HK-2 (cell line): Measurements from ENCODE around the gene GABARAPL1.
A peak's percentile ranks its signal among the peaks of the same experiment; 100 is the strongest.
"Not testable (repeated sequence)": the region's sequence is repeated elsewhere in the genome, so short reads cannot be mapped to it uniquely, and the experiment has no call there.

Source experiments
- DNase-seq: peaks from one replicate; pipeline ENCODE4 v3.0.0-alpha.2; 2018; ENCODE audit not compliant: unreplicated experiment

Gene GABARAPL1

DNA sequence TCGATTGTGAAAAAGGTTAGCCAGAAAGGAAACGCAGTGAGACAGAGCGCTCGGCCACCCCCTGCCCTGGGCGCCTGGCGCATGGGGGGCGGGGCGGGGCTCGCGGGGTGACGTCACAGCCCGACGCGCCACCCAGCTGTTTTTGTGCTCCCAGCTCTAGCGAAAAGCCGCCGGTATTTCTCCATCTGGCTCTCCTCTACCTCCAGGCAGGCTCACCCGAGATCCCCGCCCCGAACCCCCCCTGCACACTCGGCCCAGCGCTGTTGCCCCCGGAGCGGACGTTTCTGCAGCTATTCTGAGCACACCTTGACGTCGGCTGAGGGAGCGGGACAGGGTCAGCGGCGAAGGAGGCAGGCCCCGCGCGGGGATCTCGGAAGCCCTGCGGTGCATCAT, at the start of gene GABARAPL1:
TSS of gene GABARAPL1 (plus strand) at position 139 of the 393 bp plus-strand sequence. CDS start at position 392, 253 bp downstream.
- DNase-seq = peak; percentile 78

DNA sequence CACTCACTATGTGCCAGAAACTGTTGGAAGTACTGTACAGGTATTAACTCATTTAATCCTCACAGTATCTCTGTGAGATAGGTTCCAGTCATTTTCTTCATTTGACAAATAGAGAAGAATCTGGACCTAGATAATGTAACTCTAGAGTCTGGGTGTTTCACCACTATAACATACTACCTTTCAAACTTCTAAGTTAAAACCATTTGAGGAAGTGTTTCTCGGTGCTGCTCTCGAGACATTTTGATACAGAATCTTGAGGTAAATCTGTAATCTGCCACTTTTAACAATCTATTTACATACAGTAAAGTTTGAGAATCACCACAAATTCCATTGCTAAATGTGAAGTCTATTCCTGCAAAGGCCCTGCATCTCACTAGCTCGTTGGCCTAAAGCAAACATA, 49.6 kb upstream of the GABARAPL1 start:
- no peak for DNase-seq

DNA sequence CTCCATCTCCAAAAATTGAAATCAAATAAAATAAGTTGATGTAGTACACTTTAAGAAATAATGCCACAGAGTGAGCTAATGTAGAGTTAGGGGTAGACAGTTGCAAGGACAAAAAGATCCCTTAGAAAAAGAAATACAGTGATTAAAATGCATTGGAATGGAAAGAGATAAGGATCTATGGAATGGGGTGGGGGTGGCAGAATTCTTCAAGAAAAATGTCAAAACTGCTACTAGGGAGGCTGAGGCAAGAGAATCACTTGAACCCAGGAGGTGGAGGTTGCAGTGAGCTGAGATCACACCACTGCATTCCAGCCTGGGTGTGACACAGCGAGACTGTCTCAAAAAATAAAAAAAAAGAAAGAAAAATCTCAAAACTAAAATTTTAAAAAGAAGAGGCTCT, 47.3 kb upstream of the GABARAPL1 start:
- DNase-seq = no peak

DNA sequence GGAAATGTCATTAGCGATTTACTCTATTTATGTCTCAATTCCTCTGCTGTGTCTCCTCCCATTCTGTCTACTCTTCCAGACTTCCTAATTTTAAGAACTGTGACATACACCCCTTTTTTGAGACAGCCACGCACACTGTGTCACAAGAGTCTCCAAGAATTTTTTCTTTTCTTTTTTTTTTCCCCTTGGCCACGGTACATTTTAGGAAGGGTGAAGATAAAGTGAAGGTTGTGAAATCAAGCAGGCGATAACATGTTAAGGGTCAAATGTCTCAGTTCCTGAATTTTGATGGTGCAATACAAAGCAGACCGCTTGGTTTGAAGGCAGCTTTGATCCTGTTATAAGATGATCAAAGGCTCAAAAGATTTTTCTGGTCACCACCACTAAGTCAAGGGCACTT, 45.1 kb upstream of the GABARAPL1 start:
- DNase-seq = no peak

DNA sequence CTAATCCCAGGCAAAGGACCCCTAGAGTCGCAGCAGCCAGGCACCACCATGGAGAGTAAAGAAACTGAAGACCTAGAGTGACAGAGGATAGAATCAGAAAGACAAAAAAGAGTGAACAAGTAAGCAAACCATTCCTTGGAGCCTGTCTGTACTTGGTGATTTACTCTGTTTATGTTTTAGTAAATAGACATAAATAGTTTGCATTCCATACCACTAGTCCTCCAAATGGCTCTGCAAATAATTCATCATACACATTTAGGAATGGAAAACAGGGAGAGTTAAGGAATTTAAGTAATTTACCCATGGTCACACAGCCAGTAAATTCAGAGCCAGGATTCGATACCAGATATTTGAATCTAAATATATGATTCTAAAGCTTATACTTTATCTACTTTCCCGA, 43.6 kb upstream of the GABARAPL1 start:
- no peak for DNase-seq

DNA sequence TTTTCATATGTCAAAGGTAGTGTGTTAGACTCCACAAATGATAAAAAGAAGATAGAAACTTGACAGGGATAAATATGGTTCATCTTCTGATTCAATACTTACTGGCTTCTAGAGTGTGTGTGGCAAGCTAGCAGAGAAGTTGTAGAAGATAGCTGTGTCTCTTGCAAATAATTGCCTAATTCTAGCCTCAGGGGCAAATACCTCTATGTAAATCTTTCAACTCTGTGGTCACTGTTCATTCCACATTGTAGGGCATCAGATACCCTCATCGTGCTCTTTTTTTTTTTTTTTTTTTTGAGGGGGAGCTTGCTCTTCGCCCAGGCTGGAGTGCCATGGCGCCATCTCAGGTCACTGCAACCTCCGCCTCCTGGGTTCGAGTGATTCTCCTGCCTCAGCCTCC, 42.5 kb upstream of the GABARAPL1 start:
- DNase-seq = no peak

DNA sequence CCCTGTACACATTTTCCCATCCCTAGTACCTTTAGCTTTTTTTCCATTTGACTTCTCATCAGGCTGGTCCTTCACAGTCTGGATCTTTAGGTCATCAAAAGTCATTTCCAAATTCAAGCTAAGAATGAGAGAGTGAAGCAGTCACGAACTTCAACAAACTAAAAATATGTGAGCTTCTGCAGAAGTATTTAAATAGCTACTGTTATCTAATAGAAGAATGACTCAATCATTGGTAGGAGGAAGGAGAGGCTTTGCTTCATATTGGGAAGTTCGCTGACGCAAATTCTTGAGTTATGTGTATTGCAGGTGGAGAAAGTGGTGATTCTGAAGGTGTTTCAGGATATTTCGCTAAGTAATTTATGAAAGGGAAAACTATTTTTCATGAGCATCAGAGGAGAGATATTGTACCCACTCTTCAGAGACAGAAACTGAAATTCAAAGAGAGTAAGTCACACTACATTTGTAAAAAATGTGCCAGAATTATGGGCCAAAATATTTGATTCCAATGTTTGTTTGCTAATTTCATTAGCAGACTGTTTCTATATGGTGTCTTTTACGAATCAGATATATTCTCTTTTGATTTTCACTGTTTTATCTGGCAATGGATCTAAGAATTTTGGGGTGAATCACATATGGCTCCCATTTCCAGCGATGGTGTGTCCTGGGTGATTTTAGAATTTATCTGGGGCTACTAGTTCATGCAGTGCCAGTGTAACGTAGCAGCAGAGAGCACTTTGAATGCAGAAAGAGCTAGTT, 40.5 kb upstream of the GABARAPL1 start, which contains the start of gene OLR1:
TSS of gene OLR1 (minus strand) at position 160 of the 756 bp plus-strand sequence. CDS start at position 105, 55 bp downstream.
- DNase-seq = no peak

DNA sequence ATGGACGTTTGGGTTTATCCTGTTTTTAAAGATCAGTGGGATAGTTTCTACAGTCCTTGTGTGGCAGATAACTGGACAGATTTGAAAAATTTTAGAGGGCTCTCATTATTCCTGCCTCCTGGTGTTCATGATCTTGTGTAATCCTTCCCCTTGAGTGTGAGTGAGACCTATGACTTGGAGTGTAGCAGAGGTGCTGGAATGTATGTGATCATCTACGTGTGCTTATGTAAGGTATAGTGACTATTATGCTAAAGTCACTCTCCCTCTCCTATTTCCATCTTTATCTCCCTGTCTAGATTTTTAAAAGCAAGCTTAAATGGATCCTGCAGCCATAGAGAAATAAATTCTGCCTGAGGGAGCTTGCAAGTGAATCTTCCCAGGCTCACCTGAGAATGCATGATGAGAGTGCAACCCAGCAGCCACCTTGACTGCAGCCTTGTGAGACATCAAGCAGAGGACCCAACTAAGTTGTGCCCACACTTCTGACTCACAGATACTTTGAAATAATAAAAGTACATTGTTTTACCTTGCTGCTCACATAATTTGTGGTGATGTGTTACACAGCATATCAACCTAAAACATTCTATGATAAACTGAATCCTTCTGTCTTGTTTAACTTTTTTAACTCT, 37.6 kb upstream of the GABARAPL1 start:
- DNase-seq = no peak

DNA sequence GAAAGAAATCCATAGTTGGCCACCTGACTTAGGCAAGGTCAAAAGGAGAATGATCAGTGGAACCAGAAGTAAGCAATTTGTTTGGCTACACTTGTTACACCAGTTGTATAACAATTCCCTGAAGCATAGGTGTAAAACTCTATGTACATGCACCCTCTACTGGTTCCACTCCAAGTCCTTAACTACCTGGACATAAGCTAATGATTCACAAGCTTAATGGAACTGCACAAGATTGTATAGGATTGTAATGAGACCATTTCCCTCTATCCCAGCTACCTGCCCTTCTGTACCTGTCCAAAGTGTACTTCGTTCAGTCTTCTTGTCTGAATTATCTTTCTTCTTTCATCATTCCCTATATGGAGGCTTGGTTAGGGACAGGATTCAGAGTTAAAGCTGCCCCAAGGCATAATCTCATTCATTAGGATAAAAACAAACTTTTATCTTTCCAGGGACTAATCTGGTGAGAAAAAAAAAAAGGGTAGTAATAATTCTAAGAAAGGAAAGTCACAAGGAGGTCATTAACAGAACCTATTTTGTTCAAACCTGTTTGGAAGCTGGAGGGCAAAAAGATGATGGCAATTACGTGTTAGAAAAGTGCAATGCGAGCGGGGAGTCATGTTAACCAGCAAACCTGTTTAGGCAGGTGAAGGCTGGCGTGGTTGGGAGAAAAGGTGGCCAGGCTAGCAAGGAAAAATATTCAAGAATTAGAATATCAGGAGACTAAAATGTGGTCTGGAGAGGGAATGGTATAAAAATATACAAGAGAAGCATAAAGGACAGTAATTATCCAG, 36.6 kb upstream of the GABARAPL1 start:
- no peak for DNase-seq

DNA sequence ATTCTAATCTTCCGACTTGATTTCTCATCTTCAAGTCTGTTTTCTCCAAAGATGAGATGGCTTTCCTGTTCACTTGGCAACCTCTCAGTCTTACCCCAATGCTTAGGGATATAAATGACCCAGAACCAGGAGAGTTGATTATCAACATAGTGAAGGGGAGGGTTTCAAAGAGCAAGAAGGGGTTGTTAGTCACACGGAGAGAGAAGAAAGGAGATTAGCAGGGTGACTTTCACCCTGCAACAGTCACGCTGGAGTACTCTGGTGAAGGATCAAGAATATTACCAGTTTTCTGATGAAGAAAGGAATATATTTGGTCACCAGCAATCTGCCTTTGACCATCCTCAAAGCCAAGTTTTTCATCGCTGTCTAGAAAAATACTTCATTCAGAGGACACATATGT, 33.9 kb upstream of the GABARAPL1 start, which contains the start of gene TMEM52B:
TSS of gene TMEM52B (plus strand) at position 212 of the 400 bp plus-strand sequence. CDS start 543 bp downstream, outside the sequence.
- no peak for DNase-seq

DNA sequence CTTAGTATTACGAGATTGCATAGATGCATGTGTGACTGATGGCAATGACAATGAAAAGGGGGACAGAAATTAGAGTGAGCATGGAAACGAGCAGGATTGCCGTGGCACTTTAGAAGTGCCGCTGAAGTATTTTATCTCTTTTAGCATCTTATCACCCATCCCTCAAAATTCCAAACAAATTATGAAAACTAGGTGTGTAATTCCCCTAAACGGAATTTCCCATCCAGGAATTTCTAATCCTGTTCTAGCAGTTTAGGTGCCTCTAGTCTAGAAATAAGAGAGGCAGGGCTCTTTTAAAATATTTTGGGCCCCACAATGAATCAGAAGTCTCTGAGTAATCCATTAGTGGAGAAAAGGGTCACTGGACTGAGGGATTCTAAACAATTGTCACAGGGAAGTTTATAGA, 32.9 kb upstream of the GABARAPL1 start:
- DNase-seq = no peak

DNA sequence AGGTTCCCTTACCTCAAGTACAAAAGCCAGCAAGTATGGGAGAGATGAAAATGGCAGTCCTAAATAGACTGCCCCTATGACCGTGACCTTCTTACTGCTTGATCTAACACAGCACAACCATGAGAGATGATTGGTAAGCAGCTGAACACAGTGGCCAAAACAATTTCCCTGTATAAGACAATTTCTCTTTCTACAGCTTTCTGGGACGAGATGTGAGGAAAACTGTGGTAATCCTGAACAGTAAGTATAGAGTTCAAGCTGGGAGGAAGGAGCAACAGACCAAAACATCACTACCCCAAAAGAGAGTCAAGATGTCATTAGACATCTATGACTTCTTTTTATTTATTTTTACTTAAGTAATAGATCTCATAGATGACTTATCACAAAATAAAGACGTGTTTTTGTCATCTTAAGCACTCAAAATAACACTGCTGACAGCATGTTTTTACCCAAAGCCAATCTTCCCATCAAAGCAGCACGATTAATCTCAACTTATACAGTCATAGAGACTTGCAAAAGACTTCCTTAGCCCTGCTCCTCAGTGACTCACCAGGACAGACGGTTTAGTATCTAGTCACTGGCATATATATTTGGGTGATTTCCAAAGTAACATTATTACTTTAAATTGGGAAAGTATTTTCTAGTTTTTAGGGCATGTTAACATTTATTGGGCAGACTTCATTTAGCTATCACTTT, 30.2 kb upstream of the GABARAPL1 start:
- no peak for DNase-seq

DNA sequence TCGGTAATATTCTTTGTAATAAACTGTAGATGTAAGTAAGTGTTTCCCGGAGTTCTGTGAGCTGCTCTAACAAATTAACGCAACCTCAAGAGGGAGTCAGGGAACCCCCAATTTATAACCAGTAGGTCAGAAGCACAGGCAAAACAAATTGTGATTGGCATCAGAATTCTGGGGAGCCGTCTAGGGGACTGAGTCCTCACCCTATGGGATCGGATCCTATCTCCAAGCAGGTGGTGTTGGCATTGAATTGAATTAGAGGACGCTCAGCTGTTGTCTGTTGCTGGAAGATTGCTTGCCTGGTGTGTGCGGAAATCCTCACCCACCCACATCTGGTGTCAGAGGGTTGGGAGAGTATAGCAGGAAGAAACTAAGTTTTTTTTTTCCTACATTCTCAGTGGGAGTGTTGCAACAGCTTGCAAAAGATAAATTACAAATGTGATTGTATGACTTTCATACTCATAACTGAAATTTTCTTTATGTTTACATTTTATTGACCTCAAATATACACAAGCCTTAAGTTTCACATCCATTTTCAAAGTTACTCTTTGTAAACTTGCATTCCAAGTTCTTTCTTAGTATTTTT, 28.3 kb upstream of the GABARAPL1 start:
- no peak for DNase-seq

DNA sequence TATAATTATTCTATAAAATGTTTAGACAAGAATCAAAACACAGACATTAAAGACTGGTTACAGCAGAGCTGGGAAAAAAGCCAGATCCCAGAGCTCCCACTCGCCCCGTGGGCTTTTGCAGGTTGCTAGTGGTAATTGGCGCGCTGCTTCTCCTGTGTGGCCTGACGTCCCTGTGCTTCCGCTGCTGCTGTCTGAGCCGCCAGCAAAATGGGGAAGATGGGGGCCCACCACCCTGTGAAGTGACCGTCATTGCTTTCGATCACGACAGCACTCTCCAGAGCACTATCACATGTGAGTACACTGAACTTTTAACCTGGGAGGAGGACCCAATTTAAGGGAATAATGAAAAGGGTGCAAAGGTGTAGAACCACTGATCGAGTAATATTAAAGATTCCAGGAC, 26.4 kb upstream of the GABARAPL1 start:
- no peak for DNase-seq

DNA sequence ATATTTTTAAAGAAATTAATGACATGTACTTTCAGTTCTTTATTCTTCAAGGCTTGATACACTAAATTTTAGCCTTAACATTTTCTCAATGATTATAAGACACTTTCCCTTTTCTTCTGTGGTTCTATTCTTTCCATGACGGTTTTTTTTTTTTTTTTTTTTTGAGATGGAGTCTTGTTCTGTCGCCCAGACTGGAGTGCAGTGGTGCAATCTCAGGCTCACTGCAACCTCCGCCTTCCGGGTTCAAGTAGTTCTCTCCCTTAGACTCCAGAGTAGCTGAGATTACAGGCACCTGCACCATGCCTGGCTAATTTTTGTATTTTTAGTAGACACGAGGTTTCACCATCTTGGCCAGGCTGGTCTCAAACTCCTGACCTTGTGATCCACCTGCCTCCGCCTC, 25.7 kb upstream of the GABARAPL1 start:
- DNase-seq = not testable (repeated sequence)

DNA sequence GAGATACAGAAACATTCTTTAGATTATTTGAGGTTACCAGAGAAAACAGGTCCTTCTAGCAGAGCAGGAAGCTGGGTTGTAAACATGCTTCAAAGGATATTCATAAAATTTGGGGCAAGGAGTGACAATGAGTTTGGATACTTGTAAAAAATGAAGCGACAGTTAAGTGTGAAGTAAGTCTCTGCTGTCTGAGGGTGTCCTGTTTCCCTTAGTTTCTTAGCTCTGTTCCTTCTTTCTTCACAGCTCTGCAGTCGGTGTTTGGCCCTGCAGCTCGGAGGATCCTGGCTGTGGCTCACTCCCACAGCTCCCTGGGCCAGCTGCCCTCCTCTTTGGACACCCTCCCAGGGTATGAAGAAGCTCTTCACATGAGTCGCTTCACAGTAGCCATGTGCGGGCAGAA, 23.0 kb upstream of the GABARAPL1 start:
- no peak for DNase-seq

DNA sequence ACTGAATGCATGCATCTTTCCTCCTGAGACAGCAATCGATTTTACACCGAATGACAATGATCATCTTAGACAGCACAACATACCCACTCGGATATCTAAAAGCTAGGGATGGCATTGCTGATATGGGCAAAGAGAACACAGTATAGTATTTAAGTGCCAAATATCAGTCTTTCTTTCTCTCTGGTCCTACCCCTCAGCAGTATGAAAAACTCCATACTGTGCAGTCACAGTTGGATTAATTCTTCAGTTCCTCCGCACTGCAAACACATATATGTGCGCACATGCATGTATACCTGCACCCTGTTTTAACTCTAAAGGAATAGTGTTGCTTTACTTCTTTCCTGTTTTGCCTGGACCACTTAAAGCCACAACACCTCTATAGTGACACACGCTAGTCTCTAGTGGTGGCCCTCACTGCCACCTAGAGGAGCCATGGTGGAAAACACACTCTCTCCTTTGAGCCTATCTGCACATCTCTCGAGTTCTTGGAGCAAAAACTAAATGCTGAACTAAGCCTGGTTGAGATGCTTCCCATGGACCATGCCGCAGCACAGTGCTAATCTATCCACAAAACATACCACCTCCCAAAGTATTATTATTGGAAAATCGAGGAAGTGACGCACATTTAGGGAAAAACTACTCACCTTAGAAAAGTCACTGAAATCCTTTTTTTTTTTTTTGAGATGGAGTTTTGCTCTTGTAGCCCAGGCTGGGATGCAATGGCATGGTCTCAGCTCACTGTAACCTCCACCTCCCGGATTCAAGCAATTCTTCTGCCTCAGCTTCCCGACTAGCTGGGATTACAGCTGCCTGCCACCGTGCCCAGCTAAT, 21.9 kb upstream of the GABARAPL1 start:
- DNase-seq = peak; percentile 29

DNA sequence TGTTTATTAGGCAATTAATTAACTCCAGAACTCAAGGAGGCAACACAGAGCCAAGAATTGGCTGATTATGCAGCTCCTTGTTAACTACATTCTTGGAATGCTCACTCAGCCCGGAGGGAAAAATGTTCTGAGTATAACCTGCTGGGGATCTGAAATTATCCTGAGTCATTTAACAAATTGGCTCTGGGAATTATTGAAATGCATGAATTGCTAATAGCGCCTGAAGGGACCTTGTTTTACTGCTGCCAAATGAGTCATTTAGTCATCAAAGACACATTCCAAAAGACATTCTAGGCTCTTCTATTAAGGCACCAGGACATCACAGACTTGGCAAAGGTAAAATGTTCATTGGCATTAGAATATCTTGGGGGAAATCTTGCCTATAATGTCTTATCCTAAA, 20.8 kb upstream of the GABARAPL1 start:
- no peak for DNase-seq

DNA sequence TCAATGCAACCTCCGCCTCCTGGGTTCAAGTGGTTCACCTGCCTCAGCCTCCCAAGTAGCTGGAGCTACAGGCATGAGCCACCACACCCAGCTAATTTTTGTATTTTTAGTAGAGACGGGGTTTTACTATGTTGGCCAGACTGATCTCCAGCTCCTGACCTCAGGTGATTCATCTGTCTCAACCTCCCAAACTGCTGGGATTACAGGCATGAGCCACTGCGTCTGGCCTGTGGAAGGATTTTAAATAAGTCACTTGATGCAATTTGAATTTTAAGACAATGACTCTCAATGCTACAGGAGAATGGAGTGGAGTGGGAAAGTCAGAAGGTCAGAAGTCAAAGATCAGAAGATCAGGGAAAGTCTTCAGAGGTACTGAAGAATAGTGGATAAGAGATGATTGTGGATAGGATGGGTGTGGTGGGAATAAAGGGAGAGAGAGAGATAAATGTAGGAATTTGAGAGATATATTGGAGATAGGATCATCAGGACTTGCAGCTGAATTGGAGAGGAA, 18.5 kb upstream of the GABARAPL1 start:
- no peak for DNase-seq

DNA sequence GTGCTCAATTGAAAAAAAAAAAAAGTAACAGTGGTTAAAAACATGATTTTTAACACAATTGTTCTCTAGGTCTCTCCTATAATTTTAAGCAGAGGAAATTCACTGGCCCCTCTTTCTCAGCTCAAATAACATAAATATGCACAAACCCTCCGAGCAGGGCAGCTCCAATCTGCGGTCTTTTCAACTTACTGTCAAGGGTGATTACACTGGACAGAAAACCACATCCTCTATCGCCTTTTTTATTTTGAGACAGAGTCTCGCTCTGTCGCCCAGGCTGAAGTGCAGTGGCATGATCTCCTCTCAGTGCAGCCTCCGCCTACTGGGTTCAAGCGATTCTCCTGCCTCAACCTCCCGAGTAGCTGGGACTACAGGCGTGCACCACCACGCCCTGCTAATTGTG, 16.5 kb upstream of the GABARAPL1 start:
- DNase-seq = peak; percentile 19
